Left lobe of liver (tissue), 2 donors: ENCODE measurements around the gene OBP2A. TPM values are rescaled to one million over a fixed set of nuclear protein-coding genes. Genes with fewer than 3 reads are reported as not detected.

Source experiments
- ATAC-seq: fragments of 200-7000 bp; cut with Tn5 transposase; one replicate; pipeline ENCODE4 v1.9.1; 2020; ENCODE audit warnings: mild to moderate bottlenecking, moderate library complexity
- DNase-seq: peaks from one replicate; pipeline ENCODE4 v3.0.0-alpha.2; 2020; ENCODE audit warnings: low spot score
- total RNA-seq: library from RNA; stranded (reverse); gene quantifications from one replicate; pipeline ENCODE4 v1.2.1, GENCODE V29; 2021
- donor health status: DM: no; HTN: no; CAD: no; lungs with moderate emphysema.
- donor health status: DM: no; HTN: yes; CAD: no.

Gene OBP2A
- total RNA-seq, 1 donor from 2014 or later = not detected

GRCh38 chr9:135550344-135550918 is 4.5 kb downstream of the OBP2A start:
- peak; percentile 35 for DNase-seq
- ATAC-seq = no peak

DNA sequence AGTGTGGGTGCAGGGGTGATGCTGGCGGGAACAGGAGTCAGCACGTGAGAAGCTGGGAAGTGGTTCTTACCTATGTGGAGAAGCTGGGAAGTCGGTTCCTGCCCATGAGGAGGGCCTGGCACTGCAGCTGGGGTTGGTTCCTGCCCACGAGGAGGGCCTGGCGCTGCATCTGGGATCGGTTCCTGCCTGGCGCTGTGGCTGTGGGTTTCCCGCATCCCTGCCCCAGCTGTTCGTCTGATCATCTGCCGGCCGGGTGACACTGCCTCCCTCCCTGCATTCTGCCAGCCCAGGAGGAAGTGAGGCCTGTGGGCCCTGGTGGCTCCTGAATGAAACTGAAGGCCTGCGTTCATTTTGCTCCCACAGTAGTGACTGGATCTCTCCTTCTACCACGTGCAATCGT is 5.1 kb downstream of the OBP2A start:
- DNase-seq = peak; percentile 30
- no peak for ATAC-seq

DNA sequence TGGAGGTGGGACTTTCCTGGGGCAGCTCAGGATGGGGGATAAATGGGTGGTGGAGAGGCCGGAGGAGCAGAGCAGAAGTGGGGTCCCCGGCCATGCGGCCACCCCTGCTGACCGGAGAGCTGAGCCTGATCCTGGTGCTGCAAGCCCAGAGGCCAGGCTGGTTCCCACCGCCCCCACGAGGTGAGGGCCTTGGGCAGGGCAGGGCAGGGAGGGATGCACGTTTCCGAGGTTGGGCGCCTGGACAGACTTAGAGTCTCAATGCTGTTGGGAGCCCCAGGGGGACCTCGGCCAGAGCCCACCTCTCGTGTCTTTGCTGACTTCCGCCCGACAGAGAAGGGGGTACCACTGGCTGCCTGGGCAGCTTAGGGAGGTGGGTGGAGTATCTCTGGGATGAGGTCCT is 5.5 kb downstream of the OBP2A start:
- peak; percentile 34 for DNase-seq
- no peak for ATAC-seq

DNA sequence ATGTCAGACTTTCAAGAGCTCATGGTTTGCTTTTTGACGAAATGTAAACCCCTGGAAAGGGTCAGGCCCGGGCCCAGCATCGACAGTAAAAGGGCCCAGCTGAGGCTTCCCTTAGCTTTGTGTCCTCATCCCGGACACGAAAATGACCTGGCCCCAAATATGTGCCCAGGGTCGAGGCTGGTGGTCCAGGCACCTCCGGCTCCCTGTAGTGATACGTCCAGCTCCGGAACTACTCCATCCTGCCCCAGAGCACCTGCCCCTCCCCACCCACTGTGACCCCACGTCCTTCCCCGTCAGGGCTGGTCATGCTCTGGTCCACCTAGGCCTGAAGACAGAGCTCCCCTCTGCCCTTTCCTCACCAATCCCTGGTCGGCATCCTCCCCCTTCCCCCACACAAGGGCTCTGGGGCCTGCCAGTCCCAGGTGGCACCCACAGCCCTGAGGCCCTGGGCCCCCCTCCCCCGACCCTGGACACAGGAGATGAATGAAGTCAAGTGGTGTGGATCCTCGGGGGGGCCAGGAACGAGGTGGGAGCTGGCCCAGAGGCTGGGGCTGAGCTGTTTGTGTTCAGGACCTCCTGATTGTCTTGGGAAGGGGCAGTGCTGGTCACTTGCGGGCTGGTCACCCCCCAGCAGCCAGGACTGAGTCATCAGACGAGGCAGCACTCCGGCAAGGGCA is 6.2 kb downstream of the OBP2A start:
- DNase-seq = peak; percentile 30
- ATAC-seq = no peak

DNA sequence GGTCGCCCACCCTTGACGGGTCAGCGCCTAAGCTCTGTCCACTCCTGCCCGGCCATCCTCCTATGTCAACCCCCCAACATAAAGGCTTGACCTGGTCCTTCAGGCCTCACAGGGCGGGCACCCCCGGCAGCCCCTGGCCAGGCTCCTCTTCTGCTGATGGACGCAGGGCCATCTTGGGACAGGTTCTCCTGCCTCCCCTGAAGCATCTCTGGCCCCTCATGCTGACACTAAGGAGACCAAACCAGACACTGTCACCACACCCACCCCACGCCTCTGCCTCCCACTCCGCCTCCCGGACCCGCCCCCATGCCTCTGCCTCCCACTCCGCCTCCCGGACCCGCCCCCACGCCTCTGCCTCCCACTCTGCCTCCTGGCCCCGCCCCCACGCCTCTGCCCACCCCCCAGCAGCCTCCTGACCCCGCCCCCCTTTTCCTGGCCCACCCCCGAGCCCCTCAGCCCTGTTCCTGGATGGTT is 6.8 kb downstream of the OBP2A start:
- DNase-seq (peak; percentile 39), ATAC-seq (no peak)

GRCh38 chr9:135554718-135555117 is 8.8 kb downstream of the OBP2A start:
- no peak for ATAC-seq
- DNase-seq = no peak

DNA sequence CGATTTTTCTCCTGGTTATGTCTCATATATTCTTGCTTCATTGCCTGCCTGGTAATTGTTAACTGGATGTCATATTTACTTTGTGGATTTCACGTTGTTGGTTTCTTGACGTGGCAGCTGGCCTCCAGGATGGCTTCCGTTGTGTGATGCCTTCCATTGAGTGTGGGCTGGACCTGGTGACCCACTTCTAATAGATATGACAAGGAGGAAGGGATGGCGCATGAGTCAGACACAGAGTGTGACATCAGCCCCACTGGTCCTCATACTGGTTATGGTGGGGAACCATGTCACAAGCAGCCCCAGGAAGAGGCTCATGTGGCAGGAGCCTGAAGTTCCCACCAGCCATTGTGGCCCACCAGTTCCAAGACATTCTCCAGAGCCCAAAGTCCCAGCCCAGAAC is 9.3 kb downstream of the OBP2A start:
- DNase-seq = no peak
- ATAC-seq = no peak

DNA sequence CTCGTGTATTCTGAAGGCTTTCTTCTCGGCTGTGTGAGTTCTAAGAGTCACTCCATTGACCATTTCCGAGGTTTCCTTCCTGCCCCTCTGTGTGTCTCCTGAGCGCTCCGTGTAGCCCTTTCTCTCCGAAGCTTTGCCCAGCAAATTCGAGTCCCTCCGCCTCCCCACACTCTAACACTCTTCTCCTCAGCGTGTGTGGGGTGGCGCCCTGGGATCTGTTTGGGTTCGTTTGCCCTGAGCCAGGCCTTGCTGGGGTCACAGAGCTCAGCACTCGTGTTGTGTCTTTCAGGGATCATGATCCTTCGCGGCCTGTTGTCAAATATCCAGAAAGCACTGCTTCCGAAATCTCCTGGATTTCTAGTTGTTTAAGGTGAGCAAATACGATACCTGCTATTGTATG is 10.0 kb downstream of the OBP2A start:
- DNase-seq = no peak
- ATAC-seq = no peak

DNA sequence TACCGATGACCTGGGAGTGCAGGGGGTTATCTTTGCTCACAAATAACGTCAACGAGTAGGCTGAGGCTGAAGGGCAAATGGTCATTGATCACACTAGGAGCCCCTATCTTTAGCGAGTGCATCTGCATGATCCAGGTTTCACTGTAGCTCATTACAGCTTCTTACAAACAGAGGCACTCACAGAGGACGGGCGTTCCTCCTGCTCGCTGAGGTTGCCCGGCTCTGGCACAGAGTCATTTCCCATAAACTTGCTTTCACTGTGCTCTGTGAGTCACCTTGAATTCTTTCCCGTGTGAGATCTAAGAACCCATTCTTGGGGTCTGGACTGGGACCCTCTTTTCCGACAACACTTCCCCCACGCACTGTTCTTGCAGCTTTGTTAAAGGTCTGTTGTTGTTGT is 13.7 kb downstream of the OBP2A start:
- DNase-seq = no peak
- ATAC-seq = no peak

GRCh38 chr9:135561391-135562234 is 15.7 kb downstream of the OBP2A start, which contains the start of gene PAEP:
Gene PAEP, plus strand, starts transcription at chr9:135561756.
- ATAC-seq (no peak), DNase-seq (no peak)

DNA sequence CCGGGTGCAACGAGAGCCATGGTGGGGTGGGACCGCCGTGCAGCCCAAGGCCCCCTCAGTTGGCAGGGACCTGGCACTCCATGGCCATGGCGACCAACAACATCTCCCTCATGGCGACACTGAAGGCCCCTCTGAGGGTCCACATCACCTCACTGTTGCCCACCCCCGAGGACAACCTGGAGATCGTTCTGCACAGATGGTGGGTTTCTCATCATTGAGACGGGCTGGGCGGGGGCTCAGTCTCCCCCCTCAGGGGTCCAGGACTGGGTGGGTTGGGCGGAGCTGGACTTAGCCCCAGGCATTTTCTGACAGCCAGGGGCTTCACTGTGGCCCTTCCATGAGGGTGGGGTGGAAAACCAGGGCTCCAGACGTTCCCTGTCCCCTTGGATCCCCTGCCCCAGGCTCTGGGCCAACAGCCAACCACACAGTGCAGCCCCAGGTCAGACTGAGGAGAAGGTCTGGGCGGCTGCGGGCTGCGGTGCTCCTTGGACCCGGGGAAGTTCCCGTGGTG is 16.4 kb downstream of the OBP2A start:
- ATAC-seq (no peak), DNase-seq (peak; percentile 36)

DNA sequence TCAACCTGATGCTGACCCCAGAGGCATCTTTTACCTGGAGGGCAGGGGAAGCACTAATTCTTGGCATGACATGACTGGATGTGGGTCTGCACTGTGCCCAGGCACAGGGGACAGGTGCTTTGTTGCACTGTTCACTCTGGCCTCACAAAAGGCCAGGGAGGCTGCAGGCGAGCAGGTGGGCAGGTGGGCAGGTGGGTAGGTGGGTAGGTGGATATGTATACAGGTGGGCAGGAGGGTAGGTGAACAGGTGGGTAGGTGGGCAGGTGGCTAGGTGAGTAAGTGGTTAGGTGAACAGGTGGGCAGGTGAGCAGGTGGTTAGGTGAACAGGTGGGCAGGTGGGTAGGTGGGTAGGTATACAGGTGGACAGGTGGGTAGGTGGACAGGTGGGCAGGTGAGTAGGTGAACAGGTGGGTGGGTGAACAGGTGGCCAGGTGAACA is 17.1 kb downstream of the OBP2A start:
- no peak for DNase-seq
- no peak for ATAC-seq

DNA sequence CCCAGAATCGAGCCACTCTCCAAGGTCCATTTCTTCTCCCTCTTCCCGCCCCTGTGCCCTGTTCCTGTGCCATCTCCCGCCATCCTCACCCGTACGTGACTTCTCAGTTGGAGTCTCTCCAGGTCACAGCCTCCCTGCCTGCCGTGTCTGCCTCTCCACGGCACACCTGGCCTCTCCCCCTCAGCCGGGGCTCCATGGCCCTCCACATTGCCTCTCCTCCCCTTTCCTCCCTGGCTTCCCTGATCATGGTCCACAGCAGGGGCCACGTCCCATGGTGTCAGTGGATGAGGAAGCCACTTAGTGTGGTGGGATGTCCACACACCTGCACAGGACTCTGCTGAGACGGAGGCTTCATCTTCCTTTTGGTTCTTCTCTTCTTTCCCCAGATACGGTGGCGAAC is 17.9 kb downstream of the OBP2A start:
- DNase-seq (no peak), ATAC-seq (no peak)

DNA sequence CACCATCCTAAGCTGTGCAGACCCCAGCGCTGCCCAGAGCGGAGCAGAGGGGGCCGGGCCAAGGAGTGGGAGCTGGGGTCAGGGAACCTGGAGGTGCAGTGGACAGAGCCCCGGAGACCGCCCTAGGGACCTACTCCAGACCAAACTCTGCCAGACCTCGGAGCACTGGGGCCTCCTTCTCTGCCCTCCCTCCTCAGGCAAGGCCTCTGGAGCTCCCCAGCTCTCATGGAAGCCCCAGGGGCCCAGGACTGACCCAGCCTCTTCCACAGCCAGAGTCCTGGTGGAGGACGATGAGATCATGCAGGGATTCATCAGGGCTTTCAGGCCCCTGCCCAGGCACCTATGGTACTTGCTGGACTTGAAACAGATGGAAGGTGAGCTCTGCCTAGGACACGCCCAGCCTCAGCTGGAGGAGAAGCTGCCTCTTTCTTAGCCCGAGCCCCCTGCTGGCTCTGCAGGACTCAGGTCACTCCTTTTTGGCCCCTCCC is 19.3 kb downstream of the OBP2A start:
- DNase-seq (no peak), ATAC-seq (no peak)

GRCh38 chr9:135565636-135566035 is 19.7 kb downstream of the OBP2A start:
- DNase-seq (no peak), ATAC-seq (no peak)

DNA sequence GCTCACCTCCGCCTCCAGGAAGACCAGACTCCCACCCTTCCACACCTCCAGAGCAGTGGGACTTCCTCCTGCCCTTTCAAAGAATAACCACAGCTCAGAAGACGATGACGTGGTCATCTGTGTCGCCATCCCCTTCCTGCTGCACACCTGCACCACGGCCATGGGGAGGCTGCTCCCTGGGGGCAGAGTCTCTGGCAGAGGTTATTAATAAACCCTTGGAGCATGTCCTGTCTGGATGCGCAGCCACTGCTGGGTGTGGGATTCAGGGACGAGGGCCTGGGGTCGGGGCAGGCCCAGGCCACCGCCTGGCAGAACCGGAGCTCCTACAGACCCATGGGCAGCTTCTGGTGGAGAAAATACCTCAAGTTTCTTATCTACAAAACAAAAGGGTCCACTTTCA is 20.6 kb downstream of the OBP2A start:
- DNase-seq (no peak), ATAC-seq (no peak)

GRCh38 chr9:135567311-135567710 is 21.4 kb downstream of the OBP2A start:
- no peak for ATAC-seq
- DNase-seq = no peak

DNA sequence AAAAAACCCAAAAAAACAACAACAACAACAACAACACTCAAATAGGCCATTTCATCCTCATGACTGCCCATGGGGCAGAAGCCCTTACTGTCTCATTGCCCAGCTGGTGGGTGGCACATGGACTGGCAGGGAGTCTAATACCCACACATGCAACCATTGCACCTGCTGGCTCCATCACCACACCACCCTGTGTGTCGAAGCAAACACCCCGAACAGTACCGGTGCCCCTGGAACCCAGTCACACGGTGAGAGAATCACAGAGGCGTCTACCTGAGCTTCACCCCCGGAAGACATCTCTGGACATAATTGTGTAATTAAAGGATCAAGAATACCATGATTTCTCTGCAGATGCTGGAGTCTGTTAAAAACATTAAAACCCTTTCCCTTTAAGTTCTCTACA is 22.1 kb downstream of the OBP2A start:
- ATAC-seq = no peak
- DNase-seq = no peak

DNA sequence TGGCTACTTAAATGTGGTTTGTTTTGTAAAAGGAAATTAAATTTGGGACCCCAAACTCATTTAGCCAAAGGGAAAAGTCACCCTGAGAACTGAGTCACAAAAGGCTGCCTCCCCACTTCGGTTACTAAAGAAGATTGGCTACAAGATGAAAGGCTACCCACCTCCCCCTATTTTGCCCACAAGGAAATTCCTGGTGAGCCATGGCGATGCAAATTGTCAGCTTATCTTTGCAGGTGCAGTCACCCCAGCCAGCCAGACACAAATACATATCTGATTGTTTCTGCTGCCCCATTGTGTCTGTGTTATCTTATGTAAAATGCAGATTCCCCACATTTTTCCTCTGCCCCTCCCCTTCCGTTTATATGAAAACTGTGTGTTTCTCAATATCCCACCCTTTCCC is 24.5 kb downstream of the OBP2A start:
- ATAC-seq (no peak), DNase-seq (no peak)

DNA sequence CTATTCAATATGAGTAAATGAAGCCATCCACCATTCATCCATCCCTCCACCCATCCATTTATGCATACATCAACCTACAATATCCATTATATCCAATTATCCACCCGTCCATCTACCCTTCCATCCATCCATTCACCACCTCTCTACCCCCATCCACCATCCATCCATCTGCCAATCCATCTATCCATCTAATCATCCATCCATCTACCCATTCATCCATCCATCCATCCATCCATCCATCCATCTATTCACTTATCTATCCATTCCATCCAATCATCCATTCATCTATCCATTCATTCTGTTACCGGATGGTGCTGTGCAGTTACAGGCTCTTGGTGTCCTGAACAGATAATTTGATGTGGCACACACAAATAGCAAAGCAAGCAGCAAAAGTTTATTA is 26.3 kb downstream of the OBP2A start:
- DNase-seq = no peak
- ATAC-seq = no peak

DNA sequence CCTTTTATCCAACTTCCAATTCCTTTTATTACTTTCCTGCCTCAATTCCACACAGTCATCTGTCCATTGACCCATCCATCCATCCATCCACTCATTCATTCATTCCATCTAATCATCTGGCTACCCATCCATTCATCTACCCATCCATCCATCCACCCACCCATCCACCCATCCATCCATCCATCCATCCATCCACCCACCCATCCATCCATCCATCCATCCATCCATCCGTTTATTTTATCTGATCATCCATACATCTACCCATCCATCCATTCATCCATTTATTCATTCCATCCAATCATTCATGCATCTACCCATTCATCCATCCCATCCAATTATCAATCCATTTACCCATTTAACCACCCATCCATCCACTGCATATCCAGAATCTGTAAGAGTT is 27.2 kb downstream of the OBP2A start:
- no peak for ATAC-seq
- DNase-seq = no peak

DNA sequence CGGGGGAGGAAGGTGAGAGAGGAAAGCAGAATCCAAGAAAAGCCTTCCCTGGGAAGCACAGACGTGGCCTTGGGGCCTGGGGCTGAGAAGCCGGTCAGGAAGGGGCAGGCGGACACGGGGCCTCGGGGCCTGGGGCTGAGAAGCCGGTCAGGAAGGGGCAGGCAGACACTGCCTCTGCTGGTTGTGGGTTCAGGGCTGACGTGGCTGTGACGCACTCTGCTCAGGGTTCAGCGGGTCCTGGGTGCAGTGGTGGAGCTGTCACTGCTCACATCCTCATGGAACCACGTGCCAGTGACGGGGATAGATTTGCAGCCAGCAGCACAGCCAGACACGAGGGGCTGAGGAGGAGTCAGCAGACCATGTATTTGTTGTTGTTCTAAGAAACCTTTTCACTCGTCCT is 28.4 kb downstream of the OBP2A start:
- ATAC-seq = no peak
- no peak for DNase-seq
